Brain microvascular endothelial cell (primary cell): ENCODE data around the gene LMCD1.

Experiments
- DNase-seq: peaks from one replicate; pipeline ENCODE4 v3.0.0-alpha.2; 2020
- H3K27ac ChIP-seq: fragments of 250-450 bp; sonication (Bioruptor Pico); 2 replicates; pipeline ENCODE4 v1.5.1; 2020; ENCODE audit warnings: mild to moderate bottlenecking, moderate library complexity
- H3K27me3 ChIP-seq: fragments of 250-450 bp; sonication (Bioruptor Pico); replicated peaks from 2 replicates; pipeline ENCODE4 v1.5.1; 2020; ENCODE audit warnings: mild to moderate bottlenecking
- H3K36me3 ChIP-seq: fragments of 250-450 bp; sonication (Bioruptor Pico); replicated peaks from 2 replicates; pipeline ENCODE4 v1.5.1; 2020; ENCODE audit warnings: mild to moderate bottlenecking
- H3K4me3 ChIP-seq: 2 replicates; pipeline ENCODE4 v1.5.1; 2011; ENCODE audit warnings: low read depth, mild to moderate bottlenecking, control low read depth, low read length, moderate library complexity
- in situ Hi-C: cut with HindIII; loops from 2 replicates; pipeline ENCODE4 v1.10.0; 2017; ENCODE audit warnings: low sequenced_read_pairs, low pct_ligation_motif_present
- TF ChIP-seq, protein P1 (sequence below): IDR thresholded peaks from 2 replicates; pipeline ENCODE4 v1.5.1; 2011; ENCODE audit warnings: low read depth, mild to moderate bottlenecking, moderate library complexity, low read length, control low read depth, inconsistent platforms; ENCODE audit errors: missing control alignments

LMCD1 gene

DNA sequence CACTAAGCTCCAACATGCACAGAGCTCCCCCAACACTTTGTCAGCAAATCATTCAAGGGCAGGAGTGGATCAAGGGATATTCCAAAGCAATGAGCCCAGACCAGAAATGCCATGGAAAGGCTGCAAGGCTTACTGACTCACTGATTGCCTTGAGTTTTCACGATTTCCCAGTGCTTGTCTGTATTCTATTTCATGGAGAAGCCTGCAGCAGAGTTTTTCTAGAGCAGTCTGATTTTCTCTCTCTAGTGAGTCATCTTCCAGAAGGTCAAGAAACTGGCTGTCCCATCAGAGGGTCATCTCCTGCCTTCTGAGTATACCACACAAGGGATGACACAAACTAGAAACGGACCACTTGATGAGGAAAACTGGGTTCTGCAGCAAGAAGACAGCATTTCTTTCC lies 16.5 kb downstream of the LMCD1 start:
- peak overlapping the region; percentile 58 for H3K27ac ChIP-seq
- no peaks in the 10 kb centered on the region for H3K27me3 ChIP-seq
- TF ChIP-seq, protein P1, sequence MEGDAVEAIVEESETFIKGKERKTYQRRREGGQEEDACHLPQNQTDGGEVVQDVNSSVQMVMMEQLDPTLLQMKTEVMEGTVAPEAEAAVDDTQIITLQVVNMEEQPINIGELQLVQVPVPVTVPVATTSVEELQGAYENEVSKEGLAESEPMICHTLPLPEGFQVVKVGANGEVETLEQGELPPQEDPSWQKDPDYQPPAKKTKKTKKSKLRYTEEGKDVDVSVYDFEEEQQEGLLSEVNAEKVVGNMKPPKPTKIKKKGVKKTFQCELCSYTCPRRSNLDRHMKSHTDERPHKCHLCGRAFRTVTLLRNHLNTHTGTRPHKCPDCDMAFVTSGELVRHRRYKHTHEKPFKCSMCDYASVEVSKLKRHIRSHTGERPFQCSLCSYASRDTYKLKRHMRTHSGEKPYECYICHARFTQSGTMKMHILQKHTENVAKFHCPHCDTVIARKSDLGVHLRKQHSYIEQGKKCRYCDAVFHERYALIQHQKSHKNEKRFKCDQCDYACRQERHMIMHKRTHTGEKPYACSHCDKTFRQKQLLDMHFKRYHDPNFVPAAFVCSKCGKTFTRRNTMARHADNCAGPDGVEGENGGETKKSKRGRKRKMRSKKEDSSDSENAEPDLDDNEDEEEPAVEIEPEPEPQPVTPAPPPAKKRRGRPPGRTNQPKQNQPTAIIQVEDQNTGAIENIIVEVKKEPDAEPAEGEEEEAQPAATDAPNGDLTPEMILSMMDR: no peak
- H3K4me3 ChIP-seq: no peak overlapping the region
- peak; percentile 83 for DNase-seq
- H3K36me3 ChIP-seq: peaks cover 12% of the 10 kb centered on the region
- in situ Hi-C loops: no loop called here

DNA sequence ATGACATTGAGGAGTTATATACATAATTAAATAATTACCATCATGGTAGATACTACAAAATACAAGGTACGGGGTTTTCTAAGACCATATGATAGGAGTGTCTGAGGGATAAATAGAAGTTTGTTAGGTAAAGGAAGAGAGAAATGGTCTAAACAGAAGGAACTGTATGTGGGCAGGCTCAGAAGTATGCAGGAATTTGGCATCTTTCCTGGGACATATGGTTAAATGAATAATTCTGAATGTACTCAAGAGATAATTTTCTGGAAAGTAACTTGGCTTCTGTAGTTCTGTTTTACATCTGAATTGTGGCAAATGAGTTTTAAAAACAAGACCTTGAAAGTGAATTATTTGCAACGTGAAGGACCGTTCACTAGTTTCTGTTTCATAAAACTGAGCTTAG lies 17.5 kb downstream of the LMCD1 start:
- in situ Hi-C loops: no loop called here
- Histone ChIP-seq H3K4me3 (no peak overlapping the region), H3K36me3 (peaks cover 18% of the 10 kb centered on the region), H3K27me3 (no peaks in the 10 kb centered on the region), H3K27ac (peak overlapping the region; percentile 58)
- peak; percentile 52 for DNase-seq
- TF ChIP-seq, protein P1: no peak

DNA sequence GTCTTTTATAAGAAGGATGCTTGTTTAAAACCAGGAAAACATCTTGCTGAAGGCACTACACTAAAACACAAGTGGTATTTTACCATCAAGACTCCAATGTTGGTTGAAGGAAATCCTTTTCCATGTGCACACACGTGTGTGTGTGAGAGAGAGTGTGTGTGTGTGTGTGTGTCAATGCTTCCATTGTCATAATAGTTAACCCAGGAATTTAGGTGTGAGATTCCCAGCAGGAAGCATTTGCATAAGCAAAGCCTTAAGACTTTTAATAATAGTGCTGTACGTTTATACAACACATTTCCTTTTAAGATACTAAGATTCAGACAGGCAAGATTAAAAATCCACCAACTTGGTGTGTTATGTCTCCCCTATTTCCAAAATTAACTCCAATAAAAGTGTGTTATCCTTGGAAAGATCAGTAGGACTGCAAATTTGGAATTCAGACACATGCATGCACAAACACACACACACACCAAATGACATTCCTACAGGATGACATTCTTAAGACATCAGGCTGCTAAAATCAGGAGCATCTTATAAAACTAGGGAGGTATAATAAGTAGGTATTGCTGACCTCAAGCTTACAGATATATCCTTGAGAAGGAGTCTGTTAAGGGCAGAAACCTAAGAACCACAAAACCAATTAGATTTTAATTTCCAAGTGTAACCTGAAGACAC lies 18.3 kb downstream of the LMCD1 start:
- H3K4me3 ChIP-seq: no peak overlapping the region
- H3K27me3 ChIP-seq: no peaks in the 10 kb centered on the region
- H3K36me3 ChIP-seq: peaks cover 18% of the 10 kb centered on the region
- in situ Hi-C loops: no loop called here
- no peak for DNase-seq
- TF ChIP-seq, protein P1: no peak
- peak overlapping the region; percentile 58 for H3K27ac ChIP-seq

DNA sequence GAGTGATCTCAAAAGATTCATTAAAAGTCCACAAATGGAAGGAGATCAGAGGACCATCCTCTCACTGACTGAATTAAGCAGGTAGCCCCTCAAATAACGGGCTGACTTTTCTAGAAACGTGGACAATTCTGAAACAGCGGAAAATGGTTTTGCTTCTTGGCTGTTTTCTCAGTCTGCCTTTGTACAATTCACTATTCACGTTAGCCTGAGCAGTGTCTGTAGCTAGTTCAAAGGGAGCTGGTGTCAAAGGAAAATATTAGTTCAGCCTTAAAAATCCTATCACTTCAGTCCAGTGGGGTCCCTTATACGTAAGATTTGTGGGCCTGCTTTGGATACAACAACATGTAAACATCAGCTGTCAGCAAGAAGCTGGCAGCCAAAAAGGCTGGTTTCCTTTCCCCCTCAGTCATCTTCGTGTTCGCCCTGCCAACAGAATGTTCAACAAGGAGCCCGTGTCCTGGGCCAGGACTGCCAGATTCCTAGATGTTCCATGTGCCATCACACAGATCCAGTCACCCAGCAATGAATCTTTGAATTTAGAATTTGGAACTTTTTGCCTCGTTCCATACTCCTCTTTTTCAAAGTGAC lies 19.3 kb downstream of the LMCD1 start:
- no peak overlapping the region for H3K27ac ChIP-seq
- H3K36me3 ChIP-seq: peaks cover 16% of the 10 kb centered on the region
- TF ChIP-seq, protein P1: no peak
- in situ Hi-C loops: no loop called here
- no peak overlapping the region for H3K4me3 ChIP-seq
- no peaks in the 10 kb centered on the region for H3K27me3 ChIP-seq
- DNase-seq: no peak

GRCh38 chr3:8523041-8523440 lies 21.4 kb downstream of the LMCD1 start:
- no peak for DNase-seq
- no peak overlapping the region for H3K27ac ChIP-seq
- in situ Hi-C loops: no loop called here
- H3K4me3 ChIP-seq: no peak overlapping the region
- no peaks in the 10 kb centered on the region for H3K27me3 ChIP-seq
- H3K36me3 ChIP-seq: peaks cover 16% of the 10 kb centered on the region
- TF ChIP-seq, protein P1: no peak
